Tibial nerve (tissue), 4 donors: ENCODE measurements around the gene SH3GL1.

Source experiments
- EP300 ChIP-seq, 2 donors: sonication (generic); formaldehyde crosslinking; IDR thresholded peaks; one replicate each; pipeline ENCODE4 v1.6.1; 2017; ENCODE audit warnings: antibody characterized with exemption in 2 of 2, mild to moderate bottlenecking in 1 of 2
- POLR2A ChIP-seq, 2 donors: fragments of 450-650 bp; IDR thresholded peaks; one replicate each; pipeline ENCODE4 v1.6.1; 2017; ENCODE audit warnings: antibody characterized with exemption in 2 of 2, mild to moderate bottlenecking in 2 of 2, moderate library complexity in 2 of 2
- TF ChIP-seq, protein P1 (sequence below), 5 experiments: fragments of 200-600 bp in 3 of 5; fragments of 450-650 bp in 2 of 5; sonication (generic) in 3 of 5; IDR thresholded peaks; one replicate each; pipeline ENCODE4 v1.5.1; 2016 to 2019; ENCODE audit warnings: antibody characterized with exemption in 5 of 5, mild to moderate bottlenecking in 3 of 5, moderate library complexity in 2 of 5

DNA sequence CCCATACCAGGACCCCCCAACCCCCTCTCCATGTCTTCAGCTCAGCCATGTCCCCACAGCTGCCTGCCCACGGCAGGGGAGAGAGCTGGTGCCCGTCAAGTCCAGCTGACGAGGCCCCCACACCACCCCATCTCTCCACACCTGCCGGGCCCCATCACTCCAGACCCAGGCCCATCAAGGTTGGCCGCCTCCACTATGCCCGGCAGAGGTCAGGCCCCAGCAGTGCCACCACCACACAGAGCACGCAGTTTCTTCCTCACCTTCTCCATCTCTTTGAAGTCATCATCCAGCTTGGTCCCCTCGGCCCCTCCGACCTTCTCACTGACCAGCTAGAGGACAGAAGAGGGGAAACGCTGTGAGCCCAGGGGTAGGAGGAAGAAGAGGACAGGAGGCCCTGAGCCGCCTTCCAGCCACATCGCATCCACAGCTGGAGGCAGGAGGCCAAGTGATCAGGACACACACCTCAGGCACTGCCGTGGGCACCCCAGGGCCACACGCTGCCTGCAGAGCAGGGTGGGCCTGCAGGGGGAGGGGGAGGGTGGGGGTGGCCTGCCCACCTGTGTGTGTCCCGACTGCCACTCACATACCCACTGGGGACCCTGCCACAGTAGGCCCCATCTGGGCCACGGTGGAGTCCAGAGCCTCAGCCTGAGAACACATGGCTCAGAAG lies 33.5 kb downstream of the SH3GL1 start:
- TF ChIP-seq, protein P1, sequence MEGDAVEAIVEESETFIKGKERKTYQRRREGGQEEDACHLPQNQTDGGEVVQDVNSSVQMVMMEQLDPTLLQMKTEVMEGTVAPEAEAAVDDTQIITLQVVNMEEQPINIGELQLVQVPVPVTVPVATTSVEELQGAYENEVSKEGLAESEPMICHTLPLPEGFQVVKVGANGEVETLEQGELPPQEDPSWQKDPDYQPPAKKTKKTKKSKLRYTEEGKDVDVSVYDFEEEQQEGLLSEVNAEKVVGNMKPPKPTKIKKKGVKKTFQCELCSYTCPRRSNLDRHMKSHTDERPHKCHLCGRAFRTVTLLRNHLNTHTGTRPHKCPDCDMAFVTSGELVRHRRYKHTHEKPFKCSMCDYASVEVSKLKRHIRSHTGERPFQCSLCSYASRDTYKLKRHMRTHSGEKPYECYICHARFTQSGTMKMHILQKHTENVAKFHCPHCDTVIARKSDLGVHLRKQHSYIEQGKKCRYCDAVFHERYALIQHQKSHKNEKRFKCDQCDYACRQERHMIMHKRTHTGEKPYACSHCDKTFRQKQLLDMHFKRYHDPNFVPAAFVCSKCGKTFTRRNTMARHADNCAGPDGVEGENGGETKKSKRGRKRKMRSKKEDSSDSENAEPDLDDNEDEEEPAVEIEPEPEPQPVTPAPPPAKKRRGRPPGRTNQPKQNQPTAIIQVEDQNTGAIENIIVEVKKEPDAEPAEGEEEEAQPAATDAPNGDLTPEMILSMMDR (IDR thresholded peaks at IDR 0.05) = no peak
- no peak for TF ChIP-seq POLR2A (IDR thresholded peaks at IDR 0.05)
- TF ChIP-seq EP300 (IDR thresholded peaks at IDR 0.05) = no peak
